Astrocyte (in vitro differentiated cells and primary cell): ENCODE measurements around the gene ALKBH3. TPM values are rescaled to one million over a fixed set of nuclear protein-coding genes. Genes with fewer than 3 reads are reported as not detected.

Experiments
- DNase-seq: peaks from one replicate; pipeline ENCODE4 v3.0.0-alpha.2; 2010; ENCODE audit warnings: low read depth
- FAIRE-seq: peaks from 2 replicates; lab custom pipeline; 2011; peaks lifted over from hg19 to GRCh38; lab: Jason Lieb, UNC
- H2AFZ ChIP-seq: 2 replicates; pipeline ENCODE4 v1.6.0; 2012; ENCODE audit warnings: low read depth, low read length, inconsistent platforms
- H3K27ac ChIP-seq: 2 replicates; pipeline ENCODE4 v1.5.1; 2011; ENCODE audit warnings: low read depth, low read length, inconsistent platforms
- H3K27me3 ChIP-seq: 2 replicates; pipeline ENCODE4 v1.6.0; 2011; ENCODE audit warnings: low read length, inconsistent platforms; ENCODE audit not compliant: insufficient read depth
- H3K36me3 ChIP-seq: 2 replicates; pipeline ENCODE4 v1.5.1; 2011; ENCODE audit warnings: low read length, inconsistent platforms; ENCODE audit not compliant: insufficient read depth
- H3K4me1 ChIP-seq: 2 replicates; pipeline ENCODE4 v1.5.1; 2011; ENCODE audit warnings: low read length, inconsistent platforms; ENCODE audit not compliant: insufficient read depth
- H3K4me2 ChIP-seq: 2 replicates; pipeline ENCODE4 v1.6.0; 2012; ENCODE audit warnings: low read length, inconsistent platforms
- H3K4me3 ChIP-seq: 2 replicates; pipeline ENCODE4 v1.5.1; 2011; ENCODE audit warnings: low read depth, mild to moderate bottlenecking, low read length, inconsistent platforms; ENCODE audit not compliant: insufficient read depth
- H3K79me2 ChIP-seq: 2 replicates; pipeline ENCODE4 v1.6.0; 2012; ENCODE audit warnings: mild to moderate bottlenecking, low read length, inconsistent platforms; ENCODE audit not compliant: insufficient read depth
- H3K9ac ChIP-seq: 2 replicates; pipeline ENCODE4 v1.6.0; 2012; ENCODE audit warnings: mild to moderate bottlenecking, low read length, inconsistent platforms
- H3K9me3 ChIP-seq: 2 replicates; pipeline ENCODE4 v1.5.1; 2012; ENCODE audit warnings: low read depth, mild to moderate bottlenecking, low read length, inconsistent platforms; ENCODE audit not compliant: insufficient read depth
- H4K20me1 ChIP-seq: 2 replicates; pipeline ENCODE4 v1.6.0; 2012; ENCODE audit warnings: low read length, inconsistent platforms; ENCODE audit not compliant: insufficient read depth
- H3K27ac Mint-ChIP-seq: one replicate; pipeline ENCODE4 v1.8.0; 2021; ENCODE audit warnings: mild to moderate bottlenecking, mixed read lengths; ENCODE audit not compliant: unreplicated experiment
- H3K27me3 Mint-ChIP-seq: one replicate; pipeline ENCODE4 v1.8.0; 2021; ENCODE audit warnings: low read depth, mixed read lengths; ENCODE audit not compliant: unreplicated experiment
- H3K36me3 Mint-ChIP-seq: one replicate; pipeline ENCODE4 v1.8.0; 2021; ENCODE audit warnings: low read depth, mixed read lengths; ENCODE audit not compliant: unreplicated experiment
- H3K4me1 Mint-ChIP-seq: one replicate; pipeline ENCODE4 v1.8.0; 2021; ENCODE audit warnings: low read depth, mixed read lengths; ENCODE audit not compliant: unreplicated experiment
- H3K4me3 Mint-ChIP-seq: one replicate; pipeline ENCODE4 v1.8.0; 2021; ENCODE audit warnings: mild to moderate bottlenecking, moderate library complexity, mixed read lengths; ENCODE audit not compliant: unreplicated experiment
- H3K9me3 Mint-ChIP-seq: one replicate; pipeline ENCODE4 v1.8.0; 2021; ENCODE audit warnings: mild to moderate bottlenecking, mixed read lengths; ENCODE audit not compliant: unreplicated experiment
- EZH2 ChIP-seq: IDR thresholded peaks from 2 replicates; pipeline ENCODE4 v1.6.1; 2012; ENCODE audit warnings: mild to moderate bottlenecking, low read length, inconsistent platforms; ENCODE audit not compliant: insufficient read depth
- total RNA-seq: library from RNA; stranded (reverse); gene quantifications from 2 replicates; pipeline ENCODE4 v1.2.1, GENCODE V29; 2021
- TF ChIP-seq, protein P1 (sequence below): IDR thresholded peaks from 2 replicates; pipeline ENCODE4 v1.5.1; 2011; ENCODE audit warnings: low read depth, mild to moderate bottlenecking, inconsistent platforms, low read length, moderate library complexity; ENCODE audit not compliant: insufficient read depth

The ALKBH3 gene
- total RNA-seq, 1 donor from 2014 or later = 30.5 TPM

DNA sequence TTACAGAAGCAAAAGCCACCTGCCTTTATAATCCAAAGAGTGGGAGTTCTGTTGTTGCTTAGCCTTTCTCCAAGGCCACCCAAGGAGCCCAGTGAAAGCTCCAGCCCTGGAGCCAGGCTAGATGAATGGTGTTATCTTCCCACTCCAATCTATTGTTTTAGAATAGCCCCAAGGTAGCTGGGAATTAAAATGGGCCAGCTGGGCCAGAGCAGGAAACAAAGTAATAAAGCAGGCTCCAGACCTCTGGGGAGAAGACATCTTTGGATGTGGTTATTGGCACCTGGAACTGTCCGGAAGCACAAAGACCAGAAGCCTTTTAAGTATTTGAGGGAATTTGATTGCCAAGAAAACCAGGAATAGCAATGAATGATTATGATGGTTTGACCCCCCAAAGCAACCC lies 70.6 kb downstream of the ALKBH3 start:
- H4K20me1 ChIP-seq = no peaks in the 10 kb centered on the region
- peaks cover 21% of the 10 kb centered on the region for H3K27me3 Mint-ChIP-seq
- no peaks in the 10 kb centered on the region for H3K36me3 Mint-ChIP-seq
- no peak overlapping the region for H3K4me3 ChIP-seq
- H3K79me2 ChIP-seq = no peaks in the 10 kb centered on the region
- TF ChIP-seq, protein P1, sequence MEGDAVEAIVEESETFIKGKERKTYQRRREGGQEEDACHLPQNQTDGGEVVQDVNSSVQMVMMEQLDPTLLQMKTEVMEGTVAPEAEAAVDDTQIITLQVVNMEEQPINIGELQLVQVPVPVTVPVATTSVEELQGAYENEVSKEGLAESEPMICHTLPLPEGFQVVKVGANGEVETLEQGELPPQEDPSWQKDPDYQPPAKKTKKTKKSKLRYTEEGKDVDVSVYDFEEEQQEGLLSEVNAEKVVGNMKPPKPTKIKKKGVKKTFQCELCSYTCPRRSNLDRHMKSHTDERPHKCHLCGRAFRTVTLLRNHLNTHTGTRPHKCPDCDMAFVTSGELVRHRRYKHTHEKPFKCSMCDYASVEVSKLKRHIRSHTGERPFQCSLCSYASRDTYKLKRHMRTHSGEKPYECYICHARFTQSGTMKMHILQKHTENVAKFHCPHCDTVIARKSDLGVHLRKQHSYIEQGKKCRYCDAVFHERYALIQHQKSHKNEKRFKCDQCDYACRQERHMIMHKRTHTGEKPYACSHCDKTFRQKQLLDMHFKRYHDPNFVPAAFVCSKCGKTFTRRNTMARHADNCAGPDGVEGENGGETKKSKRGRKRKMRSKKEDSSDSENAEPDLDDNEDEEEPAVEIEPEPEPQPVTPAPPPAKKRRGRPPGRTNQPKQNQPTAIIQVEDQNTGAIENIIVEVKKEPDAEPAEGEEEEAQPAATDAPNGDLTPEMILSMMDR = no peak
- TF ChIP-seq EZH2 = no peak
- no peak overlapping the region for H3K27ac ChIP-seq
- FAIRE-seq (no peak), DNase-seq (peak; percentile 54)
- H3K4me2 ChIP-seq = no peak overlapping the region
- H2AFZ ChIP-seq = no peak overlapping the region
- no peak overlapping the region for H3K27ac Mint-ChIP-seq
- H3K9me3 ChIP-seq = no peaks in the 10 kb centered on the region
- H3K36me3 ChIP-seq = no peaks in the 10 kb centered on the region
- no peak overlapping the region for H3K4me3 Mint-ChIP-seq
- no peak overlapping the region for H3K9ac ChIP-seq
- H3K4me1 ChIP-seq = peaks cover 5% of the 10 kb centered on the region
- H3K27me3 ChIP-seq = peaks cover 7% of the 10 kb centered on the region
- H3K9me3 Mint-ChIP-seq = no peaks in the 10 kb centered on the region
- peaks cover 2% of the 10 kb centered on the region for H3K4me1 Mint-ChIP-seq

DNA sequence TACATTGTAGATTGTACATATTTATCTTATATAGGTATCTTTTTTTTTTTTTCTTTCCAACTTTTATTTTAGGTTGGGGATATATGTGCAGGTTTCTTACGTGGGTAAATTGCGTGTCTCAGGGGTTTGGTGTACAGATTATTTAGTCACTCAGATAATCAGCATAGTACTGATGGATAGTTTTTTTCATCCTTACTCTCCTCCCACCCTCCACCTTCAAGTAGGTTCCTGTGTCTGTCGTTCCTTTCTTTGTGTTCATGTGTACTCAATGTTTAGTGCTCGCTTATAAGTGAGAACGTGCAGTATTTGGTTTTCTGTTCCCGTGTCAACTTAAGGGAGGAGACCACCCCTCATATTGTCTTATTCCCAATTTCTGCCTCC lies 71.4 kb downstream of the ALKBH3 start:
- Mint-ChIP-seq H3K4me3 (no peak overlapping the region), H3K36me3 (no peaks in the 10 kb centered on the region), H3K4me1 (peaks cover 2% of the 10 kb centered on the region), H3K27ac (no peak overlapping the region), H3K27me3 (peaks cover 13% of the 10 kb centered on the region), H3K9me3 (no peaks in the 10 kb centered on the region)
- Histone ChIP-seq H3K9ac (no peak overlapping the region), H2AFZ (no peak overlapping the region), H3K27ac (no peak overlapping the region), H3K36me3 (no peaks in the 10 kb centered on the region), H3K4me3 (no peak overlapping the region), H4K20me1 (no peaks in the 10 kb centered on the region), H3K27me3 (peaks cover 2% of the 10 kb centered on the region), H3K79me2 (no peaks in the 10 kb centered on the region), H3K4me1 (peaks cover 5% of the 10 kb centered on the region), H3K9me3 (no peaks in the 10 kb centered on the region), H3K4me2 (no peak overlapping the region)
- no peak for DNase-seq
- TF ChIP-seq, protein P1 = no peak
- TF ChIP-seq EZH2 = no peak
- no peak for FAIRE-seq

GRCh38 chr11:43952401-43953342 lies 72.0 kb downstream of the ALKBH3 start:
- no peak overlapping the region for H3K4me3 ChIP-seq

More at GRCh38 chr11:43952401-43953342, 72.0 kb downstream of the ALKBH3 start:
- Histone ChIP-seq H4K20me1 (no peaks in the 10 kb centered on the region), H3K4me1 (peaks cover 5% of the 10 kb centered on the region), H3K4me2 (no peak overlapping the region), H3K9me3 (no peaks in the 10 kb centered on the region), H3K36me3 (no peaks in the 10 kb centered on the region), H2AFZ (no peak overlapping the region), H3K79me2 (no peaks in the 10 kb centered on the region), H3K27ac (no peak overlapping the region), H3K9ac (no peak overlapping the region), H3K27me3 (peaks cover 2% of the 10 kb centered on the region)
- no peaks in the 10 kb centered on the region for H3K4me1 Mint-ChIP-seq
- H3K4me3 Mint-ChIP-seq = no peak overlapping the region
- peaks cover 8% of the 10 kb centered on the region for H3K27me3 Mint-ChIP-seq
- DNase-seq (no peak), FAIRE-seq (no peak)
- no peaks in the 10 kb centered on the region for H3K36me3 Mint-ChIP-seq
- no peaks in the 10 kb centered on the region for H3K9me3 Mint-ChIP-seq
- TF ChIP-seq EZH2 = no peak
- TF ChIP-seq, protein P1 = no peak
- no peak overlapping the region for H3K27ac Mint-ChIP-seq
